GM18519 (cell line): ENCODE measurements around the gene ZNF750.
"Not testable (repeated sequence)": the region's sequence is repeated elsewhere in the genome, so short reads cannot be mapped to it uniquely, and the experiment has no call there.

Source experiments
- ATAC-seq: cut with Tn5 transposase; IDR thresholded peaks from one replicate; pipeline ENCODE4 v1.9.1; 2021; ENCODE audit warnings: mild to moderate bottlenecking, moderate library complexity; ENCODE audit not compliant: unreplicated experiment, low FRiP score

Gene ZNF750

GRCh38 chr17:82799591-82799990 is 40.2 kb downstream of the ZNF750 start:
- ATAC-seq = no peak

- no peak for ATAC-seq
Measured at GRCh38 chr17:82798752-82799151, 41.1 kb downstream of the ZNF750 start.

- ATAC-seq = no peak
Measured at GRCh38 chr17:82797061-82797460, 42.8 kb downstream of the ZNF750 start.

- no peak for ATAC-seq
Measured at GRCh38 chr17:82795615-82796014, 44.2 kb downstream of the ZNF750 start.

- ATAC-seq = no peak
Measured at GRCh38 chr17:82794781-82795482, 44.9 kb downstream of the ZNF750 start.

GRCh38 chr17:82793974-82794630 is 45.7 kb downstream of the ZNF750 start:
- no peak for ATAC-seq

- ATAC-seq = no peak
Measured at GRCh38 chr17:82791532-82791931, 48.3 kb downstream of the ZNF750 start.

- ATAC-seq = no peak
Measured at GRCh38 chr17:82790391-82790790, 49.4 kb downstream of the ZNF750 start.

- no peak for ATAC-seq
Measured at GRCh38 chr17:82789806-82790205, 50.0 kb downstream of the ZNF750 start.

GRCh38 chr17:82789051-82789592 is 50.7 kb downstream of the ZNF750 start:
- ATAC-seq = no peak

GRCh38 chr17:82788206-82789001 is 51.4 kb downstream of the ZNF750 start:
- no peak for ATAC-seq

- ATAC-seq = no peak
Measured at GRCh38 chr17:82787081-82787848, 52.6 kb downstream of the ZNF750 start.

- no peak for ATAC-seq
Measured at GRCh38 chr17:82786427-82786826, 53.4 kb downstream of the ZNF750 start.

- ATAC-seq = not testable (repeated sequence)
Measured at GRCh38 chr17:82785581-82785980, 54.2 kb downstream of the ZNF750 start.

- ATAC-seq = no peak
Measured at GRCh38 chr17:82783498-82783897, 56.3 kb downstream of the ZNF750 start.

GRCh38 chr17:82782657-82783207 is 57.1 kb downstream of the ZNF750 start:
- no peak for ATAC-seq

- no peak for ATAC-seq
Measured at GRCh38 chr17:82781894-82782274, 57.9 kb downstream of the ZNF750 start.

- no peak for ATAC-seq
Measured at GRCh38 chr17:82780971-82781893, 58.6 kb downstream of the ZNF750 start.

- no peak for ATAC-seq
Measured at GRCh38 chr17:82780195-82780594, 59.6 kb downstream of the ZNF750 start.
